Panc1 (cell line): ENCODE data around the gene ISM1. TPM values are rescaled to one million over a fixed set of nuclear protein-coding genes. Genes with fewer than 3 reads are reported as not detected.

Experiments used
- ATAC-seq: fragments of 200-7000 bp; cut with Tn5 transposase; 2 replicates; pipeline ENCODE4 v1.9.1; 2020; ENCODE audit warnings: mild to moderate bottlenecking, moderate library complexity
- BruUV-seq: library from RNA; stranded (reverse); fragments of 400-500 nt; replicated peaks from 2 replicates; lab custom pipeline; 2021; lab: Mats Ljungman, UMichigan
- CTCF ChIA-PET: fragments of 300-600 bp; sonication (Branson Sonifier 250); formaldehyde crosslinking; loops from one replicate; lab custom pipeline; 2022; ENCODE audit warnings: antibody characterized with exemption; lab: Charles Lee
- POLR2A ChIA-PET: fragments of 300-600 bp; sonication (Branson Sonifier 250); formaldehyde crosslinking; loops from one replicate; lab custom pipeline; 2022; ENCODE audit warnings: antibody characterized with exemption; lab: Charles Lee
- DNase-seq: peaks from one replicate; pipeline ENCODE4 v3.0.0-alpha.2; 2010; ENCODE audit warnings: low read depth, low spot score
- H3K27ac ChIP-seq: 2 replicates; pipeline ENCODE4 v1.5.1; 2011; ENCODE audit warnings: mild to moderate bottlenecking, low read length, inconsistent platforms
- H3K27me3 ChIP-seq: fragments of 200-500 bp; sonication (Bioruptor generic); 2 replicates; pipeline ENCODE4 v1.6.0; 2014; ENCODE audit warnings: low read length, inconsistent platforms; ENCODE audit not compliant: control insufficient read depth, insufficient read depth
- H3K36me3 ChIP-seq: fragments of 200-500 bp; sonication (Bioruptor generic); 2 replicates; pipeline ENCODE4 v1.5.1; 2014; ENCODE audit warnings: inconsistent platforms, mild to moderate bottlenecking, low read length, moderate library complexity; ENCODE audit not compliant: control insufficient read depth, insufficient read depth
- H3K4me1 ChIP-seq: 2 replicates; pipeline ENCODE4 v1.5.1; 2011; ENCODE audit warnings: inconsistent platforms, mild to moderate bottlenecking, low read length, moderate library complexity; ENCODE audit not compliant: control insufficient read depth, insufficient read depth
- H3K4me3 ChIP-seq, 2 experiments: 2 replicates each; pipeline ENCODE4 v1.5.1; 2011 to 2012; ENCODE audit warnings: low read depth in 2 of 2, low read length in 2 of 2, mild to moderate bottlenecking in 2 of 2, inconsistent platforms in 1 of 2, moderate library complexity in 1 of 2
- H3K9me3 ChIP-seq: fragments of 200-500 bp; sonication (Bioruptor generic); 2 replicates; pipeline ENCODE4 v1.5.1; 2014; ENCODE audit warnings: low read depth, mild to moderate bottlenecking, inconsistent platforms, low read length, moderate library complexity; ENCODE audit not compliant: control insufficient read depth, insufficient read depth
- POLR2AphosphoS5 ChIP-seq: IDR thresholded peaks from 2 replicates; pipeline ENCODE4 v1.6.1; 2012; ENCODE audit warnings: mild to moderate bottlenecking, low read depth, low read length, moderate library complexity
- SIN3A ChIP-seq: IDR thresholded peaks from 2 replicates; pipeline ENCODE4 v1.6.1; 2012; ENCODE audit warnings: low read depth, mild to moderate bottlenecking, low read length, moderate library complexity, borderline replicate concordance; ENCODE audit not compliant: insufficient read depth
- TCF7L2 ChIP-seq: IDR thresholded peaks from 2 replicates; pipeline ENCODE4 v1.6.1; 2011; ENCODE audit warnings: mild to moderate bottlenecking, low read depth, low read length, inconsistent platforms
- in situ Hi-C: cut with HindIII; loops from 2 replicates; pipeline ENCODE4 v1.10.0; 2016; ENCODE audit warnings: low sequenced_read_pairs, low pct_unique_long_range_greater_than_20kb
- intact Hi-C: fragments of 100-400 bp; cut with micrococcal nuclease; formaldehyde crosslinking; loops from one replicate; pipeline ENCODE4 v1.10.0; 2022; ENCODE audit not compliant: unreplicated experiment
- total RNA-seq: library from RNA; stranded (reverse); gene quantifications from one replicate; pipeline ENCODE4 v1.2.1, GENCODE V29; 2021; ENCODE audit not compliant: unreplicated experiment
- TF ChIP-seq, protein P1 (sequence below), 2 experiments: IDR thresholded peaks; 2 replicates each; pipeline ENCODE4 v1.6.1; 2011 to 2012; ENCODE audit warnings: low read depth in 2 of 2, control low read depth in 1 of 2, low read length in 1 of 2, mild to moderate bottlenecking in 1 of 2, moderate library complexity in 1 of 2; ENCODE audit not compliant: insufficient read depth in 1 of 2
- TF ChIP-seq, protein P2 (sequence below): fragments of 450-650 bp; IDR thresholded peaks from 2 replicates; pipeline ENCODE4 v1.5.1; 2017; ENCODE audit warnings: mild to moderate bottlenecking

Gene ISM1
- total RNA-seq, 1 experiment from 2014 or later = not detected

DNA sequence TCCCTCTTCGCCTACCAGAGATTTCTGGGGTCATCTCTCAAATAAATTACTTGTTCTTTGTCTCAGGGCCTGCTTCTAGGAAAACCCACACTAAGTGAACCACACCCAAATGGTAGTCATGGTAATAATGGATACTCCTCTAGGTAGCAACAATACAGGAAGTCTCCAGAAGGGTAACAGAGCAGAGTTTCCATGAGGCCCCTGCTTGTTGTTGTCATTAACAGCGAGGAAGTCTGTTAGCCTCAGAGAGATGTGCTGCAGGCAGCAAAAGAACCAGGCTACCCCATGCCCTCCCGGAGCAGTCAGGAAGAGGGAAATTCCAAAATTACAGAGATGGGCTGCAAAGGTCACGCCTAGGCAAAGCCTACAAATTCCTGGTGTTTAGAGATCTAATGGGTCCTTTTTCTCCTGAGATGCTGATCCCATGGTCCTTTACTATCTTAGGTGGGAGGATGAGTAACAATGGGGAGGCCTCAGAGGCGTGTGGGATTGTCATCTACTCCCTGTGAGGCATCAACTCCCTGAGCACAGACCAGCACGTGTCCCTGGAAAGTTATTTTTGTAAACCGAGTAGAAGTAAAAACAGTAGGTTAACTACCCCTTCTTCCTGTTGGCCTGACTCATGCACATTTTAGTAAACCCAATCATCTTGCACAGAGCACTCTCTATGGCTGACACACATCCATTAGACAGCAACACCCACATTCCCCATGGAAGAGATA is 10.1 kb downstream of the ISM1 start:
- no peak for ATAC-seq
- in situ Hi-C loops (no loop called here), intact Hi-C loops (no loop called here)
- H3K4me3 ChIP-seq = no peak overlapping the region
- TF ChIP-seq, protein P1, sequence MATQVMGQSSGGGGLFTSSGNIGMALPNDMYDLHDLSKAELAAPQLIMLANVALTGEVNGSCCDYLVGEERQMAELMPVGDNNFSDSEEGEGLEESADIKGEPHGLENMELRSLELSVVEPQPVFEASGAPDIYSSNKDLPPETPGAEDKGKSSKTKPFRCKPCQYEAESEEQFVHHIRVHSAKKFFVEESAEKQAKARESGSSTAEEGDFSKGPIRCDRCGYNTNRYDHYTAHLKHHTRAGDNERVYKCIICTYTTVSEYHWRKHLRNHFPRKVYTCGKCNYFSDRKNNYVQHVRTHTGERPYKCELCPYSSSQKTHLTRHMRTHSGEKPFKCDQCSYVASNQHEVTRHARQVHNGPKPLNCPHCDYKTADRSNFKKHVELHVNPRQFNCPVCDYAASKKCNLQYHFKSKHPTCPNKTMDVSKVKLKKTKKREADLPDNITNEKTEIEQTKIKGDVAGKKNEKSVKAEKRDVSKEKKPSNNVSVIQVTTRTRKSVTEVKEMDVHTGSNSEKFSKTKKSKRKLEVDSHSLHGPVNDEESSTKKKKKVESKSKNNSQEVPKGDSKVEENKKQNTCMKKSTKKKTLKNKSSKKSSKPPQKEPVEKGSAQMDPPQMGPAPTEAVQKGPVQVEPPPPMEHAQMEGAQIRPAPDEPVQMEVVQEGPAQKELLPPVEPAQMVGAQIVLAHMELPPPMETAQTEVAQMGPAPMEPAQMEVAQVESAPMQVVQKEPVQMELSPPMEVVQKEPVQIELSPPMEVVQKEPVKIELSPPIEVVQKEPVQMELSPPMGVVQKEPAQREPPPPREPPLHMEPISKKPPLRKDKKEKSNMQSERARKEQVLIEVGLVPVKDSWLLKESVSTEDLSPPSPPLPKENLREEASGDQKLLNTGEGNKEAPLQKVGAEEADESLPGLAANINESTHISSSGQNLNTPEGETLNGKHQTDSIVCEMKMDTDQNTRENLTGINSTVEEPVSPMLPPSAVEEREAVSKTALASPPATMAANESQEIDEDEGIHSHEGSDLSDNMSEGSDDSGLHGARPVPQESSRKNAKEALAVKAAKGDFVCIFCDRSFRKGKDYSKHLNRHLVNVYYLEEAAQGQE (IDR thresholded peaks at IDR 0.05; ENCODE audit: insufficient read depth in 1 of 2, low read depth in 2 of 2, low read length in 1 of 2) = no peak
- TF ChIP-seq POLR2AphosphoS5 (no peak), SIN3A (no peak), TCF7L2 (no peak)
- TF ChIP-seq, protein P2, sequence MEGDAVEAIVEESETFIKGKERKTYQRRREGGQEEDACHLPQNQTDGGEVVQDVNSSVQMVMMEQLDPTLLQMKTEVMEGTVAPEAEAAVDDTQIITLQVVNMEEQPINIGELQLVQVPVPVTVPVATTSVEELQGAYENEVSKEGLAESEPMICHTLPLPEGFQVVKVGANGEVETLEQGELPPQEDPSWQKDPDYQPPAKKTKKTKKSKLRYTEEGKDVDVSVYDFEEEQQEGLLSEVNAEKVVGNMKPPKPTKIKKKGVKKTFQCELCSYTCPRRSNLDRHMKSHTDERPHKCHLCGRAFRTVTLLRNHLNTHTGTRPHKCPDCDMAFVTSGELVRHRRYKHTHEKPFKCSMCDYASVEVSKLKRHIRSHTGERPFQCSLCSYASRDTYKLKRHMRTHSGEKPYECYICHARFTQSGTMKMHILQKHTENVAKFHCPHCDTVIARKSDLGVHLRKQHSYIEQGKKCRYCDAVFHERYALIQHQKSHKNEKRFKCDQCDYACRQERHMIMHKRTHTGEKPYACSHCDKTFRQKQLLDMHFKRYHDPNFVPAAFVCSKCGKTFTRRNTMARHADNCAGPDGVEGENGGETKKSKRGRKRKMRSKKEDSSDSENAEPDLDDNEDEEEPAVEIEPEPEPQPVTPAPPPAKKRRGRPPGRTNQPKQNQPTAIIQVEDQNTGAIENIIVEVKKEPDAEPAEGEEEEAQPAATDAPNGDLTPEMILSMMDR = no peak
- no peaks in the 10 kb centered on the region for H3K36me3 ChIP-seq
- ChIA-PET CTCF (no interaction called here), POLR2A (no interaction called here)
- no peaks in the 10 kb centered on the region for H3K4me1 ChIP-seq
- H3K27ac ChIP-seq = no peak overlapping the region
- peaks cover 9% of the 10 kb centered on the region for H3K27me3 ChIP-seq
- H3K9me3 ChIP-seq = no peaks in the 10 kb centered on the region
- DNase-seq = no peak
- no TSS peak for BruUV-seq

DNA sequence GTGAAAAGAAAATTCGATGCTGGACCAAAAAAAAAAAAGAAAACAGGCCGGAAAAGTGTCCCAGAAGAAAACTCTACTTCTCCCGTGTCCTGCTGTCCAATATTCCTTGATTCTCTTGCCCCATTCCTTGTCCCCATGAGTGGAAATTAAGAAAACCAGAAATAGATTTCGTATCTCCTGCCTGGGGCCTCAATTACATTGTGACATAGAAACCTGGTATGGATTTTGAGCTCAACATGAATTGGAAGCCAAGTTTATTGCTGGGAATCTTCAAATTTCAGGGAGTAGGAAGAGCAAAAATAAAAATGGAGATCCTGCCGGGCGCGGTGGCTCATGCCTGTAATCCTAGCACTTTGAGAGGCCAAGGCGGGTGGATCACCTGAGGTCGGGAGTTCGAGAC is 11.9 kb downstream of the ISM1 start:
- Histone ChIP-seq H3K4me1 (no peaks in the 10 kb centered on the region), H3K9me3 (no peaks in the 10 kb centered on the region), H3K36me3 (no peaks in the 10 kb centered on the region), H3K27me3 (peaks cover 6% of the 10 kb centered on the region), H3K4me3 (no peak overlapping the region), H3K27ac (no peak overlapping the region)
- DNase-seq (no peak), ATAC-seq (no peak)
- in situ Hi-C loops (no loop called here), intact Hi-C loops (no loop called here)
- TF ChIP-seq, protein P2 = no peak
- TF ChIP-seq SIN3A = no peak
- BruUV-seq = no TSS peak
- CTCF ChIA-PET = no interaction called here
- POLR2A ChIA-PET = interaction anchor here (0.7 kb wide), 1 partner anchor 180 kb away, joined by 4 read pairs; no protein-coding TSS in a partner anchor
